Measurements from ENCODE around the gene PLS3. TPM values are rescaled to one million over a fixed set of nuclear protein-coding genes. Genes with fewer than 3 reads are reported as not detected.
"Not testable (repeated sequence)": the region's sequence is repeated elsewhere in the genome, so short reads cannot be mapped to it uniquely, and the experiment has no call there.

PLS3 gene
- total and polyA plus RNA-seq, 5 donors: 23.7 to 43.1 (median 37.6) TPM

- intact Hi-C loops (cut with DNase I): not testable (repeated sequence)
Measured at GRCh38 chrX:115541045-115541444, 19.9 kb upstream of the PLS3 start.

GRCh38 chrX:115547448-115547847 is 13.5 kb upstream of the PLS3 start:
- ATAC-seq (no peak), DNase-seq (no peak)
- H3K27me3 ChIP-seq (ENCODE audit: control insufficient read depth, insufficient read depth): no peaks in the 10 kb centered on the region
- H3K9me3 ChIP-seq (ENCODE audit: control insufficient read depth, low read length): no peaks in the 10 kb centered on the region
- WGBS: 88% methylated on average over 2 of the region's 2 CpGs
- H3K4me1 ChIP-seq (ENCODE audit: control insufficient read depth, insufficient read depth, low read length): no peaks in the 10 kb centered on the region
- no peak overlapping the region for H3K4me3 ChIP-seq (ENCODE audit: low read length)
- intact Hi-C loops (cut with DNase I): no loop called here
- H3K27ac ChIP-seq (ENCODE audit: low read length): no peak overlapping the region

More at GRCh38 chrX:115541045-115541444, 19.9 kb upstream of the PLS3 start:
- H3K9me3 ChIP-seq (ENCODE audit: control insufficient read depth, low read length); ATAC-seq; DNase-seq; H3K27me3 ChIP-seq (ENCODE audit: control insufficient read depth, insufficient read depth); H3K4me1 ChIP-seq (ENCODE audit: control insufficient read depth, insufficient read depth, low read length); H3K4me3 ChIP-seq (ENCODE audit: low read length); H3K27ac ChIP-seq (ENCODE audit: low read length): not testable (repeated sequence)
- WGBS: 58% methylated on average over 10 of the region's 10 CpGs

- intact Hi-C loops (cut with DNase I): no loop called here
- ATAC-seq (no peak), DNase-seq (no peak)
- 71% methylated on average over 3 of the region's 3 CpGs for WGBS
- no peak overlapping the region for H3K4me3 ChIP-seq (ENCODE audit: low read length)
- H3K9me3 ChIP-seq (ENCODE audit: control insufficient read depth, low read length): no peaks in the 10 kb centered on the region
- H3K4me1 ChIP-seq (ENCODE audit: control insufficient read depth, insufficient read depth, low read length): no peaks in the 10 kb centered on the region
- no peak overlapping the region for H3K27ac ChIP-seq (ENCODE audit: low read length)
- H3K27me3 ChIP-seq (ENCODE audit: control insufficient read depth, insufficient read depth): no peaks in the 10 kb centered on the region
Measured at GRCh38 chrX:115549008-115549407, 12.0 kb upstream of the PLS3 start.

GRCh38 chrX:115553171-115553570 is 7.8 kb upstream of the PLS3 start:
- no peaks in the 10 kb centered on the region for H3K27me3 ChIP-seq (ENCODE audit: control insufficient read depth, insufficient read depth)
- 82% methylated on average over 5 of the region's 5 CpGs for WGBS
- no peak for ATAC-seq
- intact Hi-C loops (cut with DNase I): no loop called here
- DNase-seq: no peak
- no peaks in the 10 kb centered on the region for H3K9me3 ChIP-seq (ENCODE audit: control insufficient read depth, low read length)
- no peak overlapping the region for H3K27ac ChIP-seq (ENCODE audit: low read length)
- H3K4me1 ChIP-seq (ENCODE audit: control insufficient read depth, insufficient read depth, low read length): no peaks in the 10 kb centered on the region
- no peak overlapping the region for H3K4me3 ChIP-seq (ENCODE audit: low read length)

GRCh38 chrX:115559672-115560071 is 1.3 kb upstream of the PLS3 start:
- H3K27ac ChIP-seq (ENCODE audit: low read length): no peak overlapping the region
- ATAC-seq (no peak), DNase-seq (no peak)
- WGBS: 81% methylated on average over 3 of the region's 3 CpGs
- intact Hi-C loops (cut with DNase I): loop anchor here in 1 of 4 donors (10.0 kb wide), 1 partner anchor 75 kb away; no protein-coding TSS in a partner anchor
- no peaks in the 10 kb centered on the region for H3K9me3 ChIP-seq (ENCODE audit: control insufficient read depth, low read length)
- peaks cover 3% of the 10 kb centered on the region for H3K4me1 ChIP-seq (ENCODE audit: control insufficient read depth, insufficient read depth, low read length)
- H3K27me3 ChIP-seq (ENCODE audit: control insufficient read depth, insufficient read depth): no peaks in the 10 kb centered on the region
- no peak overlapping the region for H3K4me3 ChIP-seq (ENCODE audit: low read length)

- intact Hi-C loops (cut with DNase I): loop anchor here in 1 of 4 donors (10.0 kb wide), 1 partner anchor 74 kb away; no protein-coding TSS in a partner anchor
Measured at GRCh38 chrX:115560211-115560977, 580 bp upstream of the PLS3 start.

GRCh38 chrX:115561605-115562479 is 868 bp downstream of the PLS3 start:
- peak; percentile 73 to 79 for ATAC-seq

More at GRCh38 chrX:115560211-115560977, 580 bp upstream of the PLS3 start:
- Histone ChIP-seq H3K27ac (ENCODE audit: low read length) (peak overlapping the region; percentile 96), H3K27me3 (ENCODE audit: control insufficient read depth, insufficient read depth) (no peaks in the 10 kb centered on the region), H3K4me3 (ENCODE audit: low read length) (peak overlapping the region; percentile 89), H3K4me1 (ENCODE audit: control insufficient read depth, insufficient read depth, low read length) (peaks cover 3% of the 10 kb centered on the region), H3K9me3 (ENCODE audit: control insufficient read depth, low read length) (no peaks in the 10 kb centered on the region)
- ATAC-seq (no peak), DNase-seq (no peak)
- WGBS: 36% methylated on average over 10 of the region's 10 CpGs

GRCh38 chrX:115562480-115562847 is 1.5 kb downstream of the PLS3 start:
- peak overlapping the region; percentile 89 for H3K4me3 ChIP-seq (ENCODE audit: low read length)
- WGBS: 7% methylated on average over 9 of the region's 9 CpGs
- DNase-seq (no peak), ATAC-seq (peak; percentile 6 to 7)
- H3K27me3 ChIP-seq (ENCODE audit: control insufficient read depth, insufficient read depth): no peaks in the 10 kb centered on the region
- intact Hi-C loops (cut with DNase I): loop anchor here in 1 of 4 donors (10.0 kb wide), 1 partner anchor 72 kb away; no protein-coding TSS in a partner anchor
- H3K27ac ChIP-seq (ENCODE audit: low read length): peak overlapping the region; percentile 96
- H3K9me3 ChIP-seq (ENCODE audit: control insufficient read depth, low read length): no peaks in the 10 kb centered on the region
- peaks cover 3% of the 10 kb centered on the region for H3K4me1 ChIP-seq (ENCODE audit: control insufficient read depth, insufficient read depth, low read length)

More at GRCh38 chrX:115561605-115562479, 868 bp downstream of the PLS3 start:
- DNase-seq: peak; percentile 43 to 80 (median 76)
- H3K4me1 ChIP-seq (ENCODE audit: control insufficient read depth, insufficient read depth, low read length): peaks cover 3% of the 10 kb centered on the region
- H3K9me3 ChIP-seq (ENCODE audit: control insufficient read depth, low read length): no peaks in the 10 kb centered on the region
- H3K27ac ChIP-seq (ENCODE audit: low read length): peak overlapping the region; percentile 96
- intact Hi-C loops (cut with DNase I): loop anchor here in 1 of 4 donors (10.0 kb wide), 1 partner anchor 73 kb away; no protein-coding TSS in a partner anchor
- under 1% methylated on average over 55 of the region's 55 CpGs for WGBS
- H3K4me3 ChIP-seq (ENCODE audit: low read length): peak overlapping the region; percentile 89
- no peaks in the 10 kb centered on the region for H3K27me3 ChIP-seq (ENCODE audit: control insufficient read depth, insufficient read depth)

GRCh38 chrX:115563633-115564162 is 2.7 kb downstream of the PLS3 start:
- DNase-seq (no peak), ATAC-seq (no peak)
- intact Hi-C loops (cut with DNase I): loop anchor here in 1 of 4 donors (10.0 kb wide), 1 partner anchor 71 kb away; no protein-coding TSS in a partner anchor
- no peaks in the 10 kb centered on the region for H3K9me3 ChIP-seq (ENCODE audit: control insufficient read depth, low read length)
- H3K27me3 ChIP-seq (ENCODE audit: control insufficient read depth, insufficient read depth): no peaks in the 10 kb centered on the region
- peak overlapping the region; percentile 10 for H3K4me3 ChIP-seq (ENCODE audit: low read length)
- peaks cover 3% of the 10 kb centered on the region for H3K4me1 ChIP-seq (ENCODE audit: control insufficient read depth, insufficient read depth, low read length)
- peak overlapping the region; percentile 45 for H3K27ac ChIP-seq (ENCODE audit: low read length)
- 36% methylated on average over 4 of the region's 4 CpGs for WGBS

GRCh38 chrX:115564243-115564642 is 3.3 kb downstream of the PLS3 start:
- Histone ChIP-seq H3K27me3 (ENCODE audit: control insufficient read depth, insufficient read depth) (no peaks in the 10 kb centered on the region), H3K4me1 (ENCODE audit: control insufficient read depth, insufficient read depth, low read length) (peaks cover 3% of the 10 kb centered on the region), H3K4me3 (ENCODE audit: low read length) (no peak overlapping the region), H3K27ac (ENCODE audit: low read length) (no peak overlapping the region), H3K9me3 (ENCODE audit: control insufficient read depth, low read length) (no peaks in the 10 kb centered on the region)
- 21% methylated on average over 2 of the region's 2 CpGs for WGBS
- DNase-seq: no peak
- intact Hi-C loops (cut with DNase I): loop anchor here in 1 of 4 donors (10.0 kb wide), 1 partner anchor 71 kb away; no protein-coding TSS in a partner anchor
- no peak for ATAC-seq
